ENCODE measurements around the gene TMOD3.
A peak's percentile ranks its signal among the peaks of the same experiment; 100 is the strongest.

TMOD3 gene

GRCh38 chr15:51838270-51838669, 8.8 kb downstream of the TMOD3 start:
- peaks cover 69% of the 10 kb centered on the region for H4K20me1 ChIP-seq (ENCODE audit: insufficient read depth, low read length, poor library complexity, severe bottlenecking)
- TF ChIP-seq EZH2phosphoT487 (IDR thresholded peaks at IDR 0.05; ENCODE audit: borderline replicate concordance) = no peak
- no peak for TF ChIP-seq CTCF (conservative IDR thresholded peaks at IDR 0.05; ENCODE audit: low read length)
- H3K4me3 ChIP-seq (ENCODE audit: low read length, poor library complexity, severe bottlenecking) = peak overlapping the region; percentile 6
- no peak overlapping the region for H3K9ac ChIP-seq (ENCODE audit: low read depth, low read length, poor library complexity, severe bottlenecking)
- peaks cover 96% of the 10 kb centered on the region for H3K79me2 ChIP-seq (ENCODE audit: insufficient read depth, low read length)
- peaks cover 61% of the 10 kb centered on the region for H3K4me1 ChIP-seq (ENCODE audit: insufficient read depth, low read length, poor library complexity, severe bottlenecking)
- H3F3A ChIP-seq (ENCODE audit: low read depth) = peaks cover 5% of the 10 kb centered on the region; the same call in 1 of the 2 replicates
- no peaks in the 10 kb centered on the region for H3K9me3 ChIP-seq (ENCODE audit: insufficient read depth, low read depth, low read length)
- no peaks in the 10 kb centered on the region for H3K27me3 ChIP-seq (ENCODE audit: insufficient read depth, low read length, poor library complexity, severe bottlenecking)
- no peak overlapping the region for H2AFZ ChIP-seq (ENCODE audit: low read length)
- H3K4me2 ChIP-seq (ENCODE audit: low read depth, low read length, poor library complexity, severe bottlenecking) = peak overlapping the region; percentile 32
- no peaks in the 10 kb centered on the region for H3K36me3 ChIP-seq (ENCODE audit: insufficient read depth, low read length)
- no peaks in the 10 kb centered on the region for H3K9me2 ChIP-seq (replicated peaks; ENCODE audit: low read depth, low read length)

DNA sequence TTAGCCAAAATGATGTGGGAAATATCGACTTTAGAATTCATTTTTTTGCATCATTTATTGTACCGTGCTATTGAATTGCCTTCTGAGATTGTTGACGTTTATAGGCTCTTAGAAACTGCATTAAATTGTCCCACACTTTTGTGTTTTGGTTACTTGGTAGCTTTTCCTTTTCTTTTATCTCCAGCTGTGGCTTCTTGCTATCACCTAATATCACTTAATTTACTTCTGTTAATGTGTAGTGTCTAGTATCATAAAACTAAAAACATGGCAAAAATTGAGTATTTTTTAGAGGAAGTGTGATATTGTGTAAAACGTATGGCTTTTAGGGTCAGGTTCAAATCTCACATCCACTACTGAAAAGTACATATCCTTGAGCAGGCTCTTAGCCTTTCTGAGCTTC, 11.2 kb downstream of the TMOD3 start:
- Histone ChIP-seq H3K9me3 (ENCODE audit: insufficient read depth, low read depth, low read length) (no peaks in the 10 kb centered on the region), H4K20me1 (ENCODE audit: insufficient read depth, low read length, poor library complexity, severe bottlenecking) (peaks cover 61% of the 10 kb centered on the region), H3K9me2 (replicated peaks; ENCODE audit: low read depth, low read length) (no peaks in the 10 kb centered on the region), H3K27me3 (ENCODE audit: insufficient read depth, low read length, poor library complexity, severe bottlenecking) (no peaks in the 10 kb centered on the region), H3F3A (ENCODE audit: low read depth) (peaks cover 5% of the 10 kb centered on the region; the same call in 1 of the 2 replicates), H3K9ac (ENCODE audit: low read depth, low read length, poor library complexity, severe bottlenecking) (no peak overlapping the region), H3K4me3 (ENCODE audit: low read length, poor library complexity, severe bottlenecking) (no peak overlapping the region), H3K4me2 (ENCODE audit: low read depth, low read length, poor library complexity, severe bottlenecking) (no peak overlapping the region), H2AFZ (ENCODE audit: low read length) (no peak overlapping the region), H3K79me2 (ENCODE audit: insufficient read depth, low read length) (peaks cover 96% of the 10 kb centered on the region), H3K36me3 (ENCODE audit: insufficient read depth, low read length) (no peaks in the 10 kb centered on the region), H3K4me1 (ENCODE audit: insufficient read depth, low read length, poor library complexity, severe bottlenecking) (peaks cover 66% of the 10 kb centered on the region)
- TF ChIP-seq CTCF (conservative IDR thresholded peaks at IDR 0.05; ENCODE audit: low read length) (no peak), EZH2phosphoT487 (IDR thresholded peaks at IDR 0.05; ENCODE audit: borderline replicate concordance) (no peak)

- Histone ChIP-seq H2AFZ (ENCODE audit: low read length) (no peak overlapping the region), H4K20me1 (ENCODE audit: insufficient read depth, low read length, poor library complexity, severe bottlenecking) (peaks cover 62% of the 10 kb centered on the region), H3K4me1 (ENCODE audit: insufficient read depth, low read length, poor library complexity, severe bottlenecking) (peaks cover 69% of the 10 kb centered on the region), H3F3A (ENCODE audit: low read depth) (peaks cover 5% of the 10 kb centered on the region; the same call in 1 of the 2 replicates), H3K4me3 (ENCODE audit: low read length, poor library complexity, severe bottlenecking) (peak overlapping the region; percentile 17), H3K36me3 (ENCODE audit: insufficient read depth, low read length) (no peaks in the 10 kb centered on the region), H3K27me3 (ENCODE audit: insufficient read depth, low read length, poor library complexity, severe bottlenecking) (no peaks in the 10 kb centered on the region), H3K4me2 (ENCODE audit: low read depth, low read length, poor library complexity, severe bottlenecking) (peak overlapping the region; percentile 49), H3K9me2 (replicated peaks; ENCODE audit: low read depth, low read length) (no peaks in the 10 kb centered on the region), H3K9ac (ENCODE audit: low read depth, low read length, poor library complexity, severe bottlenecking) (no peak overlapping the region), H3K9me3 (ENCODE audit: insufficient read depth, low read depth, low read length) (no peaks in the 10 kb centered on the region), H3K79me2 (ENCODE audit: insufficient read depth, low read length) (peaks cover 97% of the 10 kb centered on the region)
- no peak for TF ChIP-seq EZH2phosphoT487 (IDR thresholded peaks at IDR 0.05; ENCODE audit: borderline replicate concordance)
- TF ChIP-seq CTCF (conservative IDR thresholded peaks at IDR 0.05; ENCODE audit: low read length) = no peak
Measured at GRCh38 chr15:51841406-51842040, 12.1 kb downstream of the TMOD3 start.

All from Loucy (cell line).